Measurements from ENCODE around the gene PLEKHF1. TPM values are rescaled to one million over a fixed set of nuclear protein-coding genes. Genes with fewer than 3 reads are reported as not detected.
A peak's percentile ranks its signal among the peaks of the same experiment; 100 is the strongest.

PLEKHF1 gene
- polyA plus RNA-seq, 1 donor, result 2.5 TPM

- H3K36me3 ChIP-seq (ENCODE audit: control insufficient read depth, insufficient read depth, low read length), result no peaks in the 10 kb centered on the region
- no peak overlapping the region for H3K4me3 ChIP-seq (ENCODE audit: low read length)
- H3K4me1 ChIP-seq (ENCODE audit: control insufficient read depth, insufficient read depth, low read length), result no peaks in the 10 kb centered on the region
- no peak overlapping the region for H3K27ac ChIP-seq (ENCODE audit: low read length)
- no CpG with 5 or more reads among the region's 7 CpGs for WGBS (ENCODE audit: insufficient coverage, low lambda C conversion rate)
- H3K27me3 ChIP-seq (ENCODE audit: control insufficient read depth, insufficient read depth, low read length), result peaks cover 4% of the 10 kb centered on the region
- no peak for DNase-seq
- no peaks in the 10 kb centered on the region for H3K9me3 ChIP-seq (ENCODE audit: control insufficient read depth, low read depth, low read length)
Measured at GRCh38 chr19:29650772-29651387, 14.4 kb upstream of the PLEKHF1 start.

- no peak overlapping the region for H3K27ac ChIP-seq (ENCODE audit: low read length)
- WGBS (ENCODE audit: insufficient coverage, low lambda C conversion rate), result 100% methylated on average over 1 of the region's 7 CpGs
Measured at GRCh38 chr19:29651622-29652394, 13.5 kb upstream of the PLEKHF1 start.

DNA sequence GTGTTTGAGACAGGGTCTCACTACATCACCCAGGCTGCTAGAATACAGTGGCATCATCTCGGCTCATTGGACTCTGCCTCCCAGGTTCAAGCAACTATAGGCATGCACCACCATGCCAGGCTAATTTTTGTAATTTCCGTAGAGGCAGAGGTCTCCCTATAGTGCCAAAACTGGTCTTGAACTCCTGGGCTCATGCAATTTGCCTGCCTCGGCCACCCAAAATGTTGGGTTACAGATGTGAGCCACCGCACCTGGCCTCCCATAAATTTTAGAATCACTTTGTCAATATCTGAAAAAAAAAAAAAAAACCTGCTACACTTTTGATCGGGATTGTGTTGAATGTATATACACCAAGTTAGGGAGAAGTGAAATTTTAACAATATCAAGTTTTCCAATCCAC, 11.9 kb upstream of the PLEKHF1 start:
- H3K27ac ChIP-seq (ENCODE audit: low read length), result no peak overlapping the region
- no CpG with 5 or more reads among the region's 5 CpGs for WGBS (ENCODE audit: insufficient coverage, low lambda C conversion rate)
- H3K9me3 ChIP-seq (ENCODE audit: control insufficient read depth, low read depth, low read length), result no peaks in the 10 kb centered on the region
- H3K36me3 ChIP-seq (ENCODE audit: control insufficient read depth, insufficient read depth, low read length), result no peaks in the 10 kb centered on the region
- peaks cover 4% of the 10 kb centered on the region for H3K27me3 ChIP-seq (ENCODE audit: control insufficient read depth, insufficient read depth, low read length)
- H3K4me1 ChIP-seq (ENCODE audit: control insufficient read depth, insufficient read depth, low read length), result no peaks in the 10 kb centered on the region
- no peak overlapping the region for H3K4me3 ChIP-seq (ENCODE audit: low read length)
- no peak for DNase-seq

More at GRCh38 chr19:29651622-29652394, 13.5 kb upstream of the PLEKHF1 start:
- H3K27me3 ChIP-seq (ENCODE audit: control insufficient read depth, insufficient read depth, low read length), result peaks cover 4% of the 10 kb centered on the region
- no peak overlapping the region for H3K4me3 ChIP-seq (ENCODE audit: low read length)
- H3K4me1 ChIP-seq (ENCODE audit: control insufficient read depth, insufficient read depth, low read length), result no peaks in the 10 kb centered on the region
- DNase-seq, result no peak
- H3K36me3 ChIP-seq (ENCODE audit: control insufficient read depth, insufficient read depth, low read length), result no peaks in the 10 kb centered on the region
- H3K9me3 ChIP-seq (ENCODE audit: control insufficient read depth, low read depth, low read length), result no peaks in the 10 kb centered on the region

DNA sequence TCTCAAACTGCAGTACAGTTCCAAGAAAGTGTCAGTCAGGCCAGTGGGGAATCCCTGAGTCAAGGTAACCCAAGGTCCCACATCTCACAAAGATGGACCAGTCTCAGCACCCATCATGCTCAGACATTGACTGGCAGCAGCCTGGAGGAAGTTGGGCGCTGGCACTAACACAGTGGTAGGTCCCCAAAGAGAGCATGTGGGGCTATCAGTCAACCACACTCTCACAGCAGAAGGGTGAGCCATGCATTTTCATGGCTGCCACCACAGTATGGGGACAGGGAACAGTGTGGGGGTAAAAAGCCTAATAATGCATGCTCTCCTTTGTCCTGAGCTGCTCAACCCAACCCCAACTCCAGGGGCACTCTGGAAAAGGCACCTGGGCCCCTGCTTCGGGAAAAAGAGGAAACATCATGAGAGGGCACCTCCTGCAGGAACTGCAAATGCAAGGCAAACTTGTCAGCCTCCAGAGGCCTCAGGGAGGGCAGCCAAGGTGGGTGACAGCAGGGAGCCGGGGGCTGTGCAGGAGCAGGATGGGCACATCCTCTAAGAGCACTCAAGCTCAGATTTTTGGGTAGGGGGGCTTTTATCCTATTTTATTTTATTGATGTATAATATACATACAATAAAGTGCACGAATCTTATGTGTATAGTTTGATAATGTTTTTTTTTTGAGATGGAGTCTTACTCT, 9.5 kb upstream of the PLEKHF1 start:
- no peaks in the 10 kb centered on the region for H3K4me1 ChIP-seq (ENCODE audit: control insufficient read depth, insufficient read depth, low read length)
- H3K27me3 ChIP-seq (ENCODE audit: control insufficient read depth, insufficient read depth, low read length), result peaks cover 7% of the 10 kb centered on the region
- WGBS (ENCODE audit: insufficient coverage, low lambda C conversion rate), result no CpG with 5 or more reads among the region's 4 CpGs
- no peak overlapping the region for H3K27ac ChIP-seq (ENCODE audit: low read length)
- H3K9me3 ChIP-seq (ENCODE audit: control insufficient read depth, low read depth, low read length), result no peaks in the 10 kb centered on the region
- no peak overlapping the region for H3K4me3 ChIP-seq (ENCODE audit: low read length)
- no peaks in the 10 kb centered on the region for H3K36me3 ChIP-seq (ENCODE audit: control insufficient read depth, insufficient read depth, low read length)
- DNase-seq, result no peak

DNA sequence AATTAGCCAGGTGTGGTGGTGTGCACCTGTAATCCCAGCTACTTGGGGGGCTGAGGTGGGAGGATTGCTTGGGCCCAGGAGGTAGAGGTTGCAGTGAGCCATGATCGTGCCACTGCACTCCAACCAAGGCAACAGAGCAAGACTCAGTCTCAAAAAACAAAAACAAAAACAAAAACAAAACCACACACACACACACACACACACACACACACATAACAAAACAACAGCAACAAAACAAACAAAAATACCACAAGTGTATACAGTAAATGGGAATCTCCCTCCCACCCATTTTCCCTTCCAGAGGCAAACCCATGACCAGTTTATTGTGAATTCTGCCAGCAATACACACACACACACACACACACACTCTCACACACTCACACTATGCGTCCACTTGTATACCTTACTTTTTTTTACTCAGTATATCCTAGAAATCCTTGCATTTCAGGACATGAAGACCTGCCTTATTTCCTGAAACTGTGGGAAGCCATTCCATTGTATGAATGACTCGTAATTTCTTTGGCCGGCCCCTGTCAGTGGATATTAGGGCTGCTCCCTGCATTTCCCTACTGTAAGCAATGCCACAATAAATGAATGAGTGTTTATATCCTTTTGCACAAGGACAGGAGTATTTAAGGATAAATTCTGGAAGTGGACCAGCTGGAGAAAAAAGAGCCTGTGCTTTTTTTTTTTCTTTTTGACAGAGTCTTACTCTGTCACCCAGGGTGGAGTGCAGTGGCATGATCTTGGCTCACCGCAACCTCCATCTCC, 6.9 kb upstream of the PLEKHF1 start:
- H3K27me3 ChIP-seq (ENCODE audit: control insufficient read depth, insufficient read depth, low read length), result peaks cover 17% of the 10 kb centered on the region
- H3K9me3 ChIP-seq (ENCODE audit: control insufficient read depth, low read depth, low read length), result no peaks in the 10 kb centered on the region
- H3K4me1 ChIP-seq (ENCODE audit: control insufficient read depth, insufficient read depth, low read length), result no peaks in the 10 kb centered on the region
- no peak overlapping the region for H3K27ac ChIP-seq (ENCODE audit: low read length)
- no peak overlapping the region for H3K4me3 ChIP-seq (ENCODE audit: low read length)
- no peaks in the 10 kb centered on the region for H3K36me3 ChIP-seq (ENCODE audit: control insufficient read depth, insufficient read depth, low read length)
- no CpG with 5 or more reads among the region's 5 CpGs for WGBS (ENCODE audit: insufficient coverage, low lambda C conversion rate)
- DNase-seq, result no peak

- H3K4me1 ChIP-seq (ENCODE audit: control insufficient read depth, insufficient read depth, low read length), result peaks cover 3% of the 10 kb centered on the region
- H3K27me3 ChIP-seq (ENCODE audit: control insufficient read depth, insufficient read depth, low read length), result peaks cover 17% of the 10 kb centered on the region
- H3K4me3 ChIP-seq (ENCODE audit: low read length), result no peak overlapping the region
- no peaks in the 10 kb centered on the region for H3K9me3 ChIP-seq (ENCODE audit: control insufficient read depth, low read depth, low read length)
- no CpG with 5 or more reads among the region's 10 CpGs for WGBS (ENCODE audit: insufficient coverage, low lambda C conversion rate)
- DNase-seq, result no peak
- H3K36me3 ChIP-seq (ENCODE audit: control insufficient read depth, insufficient read depth, low read length), result no peaks in the 10 kb centered on the region
- H3K27ac ChIP-seq (ENCODE audit: low read length), result no peak overlapping the region
Measured at GRCh38 chr19:29660835-29661234, 4.4 kb upstream of the PLEKHF1 start.

DNA sequence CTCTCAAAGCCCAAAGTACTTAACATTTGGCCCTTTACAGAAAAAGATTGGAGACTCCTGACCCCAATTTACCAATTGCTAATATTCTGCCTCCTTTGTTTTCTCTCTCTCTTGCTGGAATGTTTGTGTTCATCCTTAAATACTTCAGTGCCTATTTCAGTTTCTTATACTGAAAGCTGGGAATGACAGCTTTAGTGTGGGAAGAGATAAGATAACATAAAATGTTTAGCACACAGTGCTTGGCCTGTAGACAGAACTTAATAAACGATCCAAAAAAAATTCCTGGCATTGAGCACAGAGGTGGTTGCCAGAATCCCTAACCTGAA, 3.0 kb upstream of the PLEKHF1 start:
- Histone ChIP-seq H3K27me3 (ENCODE audit: control insufficient read depth, insufficient read depth, low read length) (peaks cover 17% of the 10 kb centered on the region), H3K36me3 (ENCODE audit: control insufficient read depth, insufficient read depth, low read length) (no peaks in the 10 kb centered on the region), H3K4me3 (ENCODE audit: low read length) (no peak overlapping the region), H3K9me3 (ENCODE audit: control insufficient read depth, low read depth, low read length) (no peaks in the 10 kb centered on the region), H3K27ac (ENCODE audit: low read length) (no peak overlapping the region), H3K4me1 (ENCODE audit: control insufficient read depth, insufficient read depth, low read length) (peaks cover 13% of the 10 kb centered on the region)
- DNase-seq, result peak in 1 of 2 donors; percentile 20
- WGBS (ENCODE audit: insufficient coverage, low lambda C conversion rate), result no CpG with 5 or more reads among the region's 1 CpG

DNA sequence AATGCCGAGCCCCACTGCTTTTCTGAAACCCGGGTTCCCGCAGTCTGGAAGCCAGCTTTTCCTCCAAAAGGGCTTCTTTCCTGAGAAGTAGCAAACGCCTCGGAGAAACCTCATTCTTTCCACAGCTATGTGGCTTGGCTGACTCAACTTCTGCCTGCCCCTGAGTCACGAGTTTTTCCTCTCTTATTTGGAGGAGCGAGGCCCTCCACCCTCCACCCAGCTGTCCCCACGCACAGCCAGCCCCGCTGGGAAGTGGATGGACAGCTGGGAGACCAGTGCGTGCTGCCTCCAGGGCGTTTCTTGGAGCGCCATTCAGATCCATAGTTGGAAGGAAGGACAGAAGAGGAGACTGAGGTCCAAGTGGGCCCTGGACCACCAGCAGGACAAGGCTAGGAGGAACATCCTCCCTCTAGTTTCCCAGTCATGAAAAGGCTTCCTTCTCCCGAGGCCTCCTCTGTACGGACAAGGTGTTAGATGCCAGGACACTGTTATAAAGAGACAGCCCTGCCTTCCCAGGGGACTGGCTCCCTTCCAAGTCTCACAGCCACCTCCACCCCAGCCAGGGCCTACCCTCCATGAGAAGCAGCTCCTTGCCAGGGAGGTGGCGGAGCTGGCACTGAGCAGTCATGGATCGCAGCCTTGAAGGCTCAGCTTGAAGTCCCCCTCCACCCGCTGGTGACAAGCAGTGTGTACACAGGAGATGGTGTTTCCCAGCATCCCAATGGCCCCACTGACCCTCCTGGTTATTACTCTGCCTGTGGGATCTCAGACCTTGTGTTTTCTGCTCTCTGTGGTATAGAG, 2.5 kb upstream of the PLEKHF1 start:
- no peaks in the 10 kb centered on the region for H3K9me3 ChIP-seq (ENCODE audit: control insufficient read depth, low read depth, low read length)
- no peak overlapping the region for H3K4me3 ChIP-seq (ENCODE audit: low read length)
- no CpG with 5 or more reads among the region's 17 CpGs for WGBS (ENCODE audit: insufficient coverage, low lambda C conversion rate)
- peak in 1 of 2 donors; percentile 30 for DNase-seq
- H3K4me1 ChIP-seq (ENCODE audit: control insufficient read depth, insufficient read depth, low read length), result peaks cover 14% of the 10 kb centered on the region
- H3K27ac ChIP-seq (ENCODE audit: low read length), result no peak overlapping the region
- peaks cover 17% of the 10 kb centered on the region for H3K27me3 ChIP-seq (ENCODE audit: control insufficient read depth, insufficient read depth, low read length)
- H3K36me3 ChIP-seq (ENCODE audit: control insufficient read depth, insufficient read depth, low read length), result no peaks in the 10 kb centered on the region

DNA sequence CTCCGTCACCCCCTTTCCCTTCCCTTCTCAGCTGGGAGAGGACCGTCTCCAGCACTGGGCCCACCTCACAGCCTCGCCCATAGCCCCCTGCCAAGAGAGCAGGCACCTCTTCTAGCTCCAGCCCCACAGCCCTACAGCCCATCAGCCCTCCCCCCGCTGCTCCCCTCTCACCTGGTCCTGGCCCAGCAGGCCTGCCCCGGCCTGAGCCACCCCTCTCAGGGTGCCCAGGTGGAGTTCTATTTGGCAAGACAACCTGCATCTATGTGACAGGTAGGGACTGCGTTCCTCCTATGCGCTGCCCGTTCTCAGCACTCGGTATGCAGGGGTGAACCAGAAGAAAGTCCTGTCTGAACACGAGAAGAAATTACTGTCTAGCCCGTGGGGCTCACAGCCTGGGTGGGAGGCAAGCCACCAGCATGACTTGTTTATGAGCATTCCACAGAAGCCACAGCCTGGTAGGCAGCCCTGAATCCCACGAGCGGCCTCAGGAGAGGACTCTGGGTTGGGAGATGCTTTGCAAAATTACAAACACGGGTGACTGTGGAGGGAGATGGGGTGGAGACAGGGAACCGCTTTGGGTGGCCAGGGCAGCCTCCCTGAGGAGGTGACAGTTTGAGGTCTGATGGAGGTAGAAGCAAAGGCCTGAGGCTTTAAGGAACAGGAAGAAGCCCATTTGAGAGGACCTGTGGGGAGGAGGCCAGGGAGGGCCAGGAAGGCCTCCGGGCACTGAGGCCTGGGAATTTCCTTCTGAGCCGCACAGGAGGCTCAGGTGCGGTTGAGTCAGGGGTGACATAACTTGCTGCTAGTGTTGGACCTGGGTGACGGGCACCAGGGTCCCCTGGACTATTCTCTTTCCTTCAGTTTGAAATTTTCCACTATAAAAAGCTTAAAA, 1.2 kb upstream of the PLEKHF1 start:
- DNase-seq, result no peak
- H3K4me3 ChIP-seq (ENCODE audit: low read length), result no peak overlapping the region

More for the DNA sequence above, 1.2 kb upstream of the PLEKHF1 start:
- H3K27me3 ChIP-seq (ENCODE audit: control insufficient read depth, insufficient read depth, low read length), result peaks cover 17% of the 10 kb centered on the region
- peaks cover 14% of the 10 kb centered on the region for H3K4me1 ChIP-seq (ENCODE audit: control insufficient read depth, insufficient read depth, low read length)
- WGBS (ENCODE audit: insufficient coverage, low lambda C conversion rate), result 73% methylated on average over 2 of the region's 19 CpGs
- no peak overlapping the region for H3K27ac ChIP-seq (ENCODE audit: low read length)
- no peaks in the 10 kb centered on the region for H3K36me3 ChIP-seq (ENCODE audit: control insufficient read depth, insufficient read depth, low read length)
- no peaks in the 10 kb centered on the region for H3K9me3 ChIP-seq (ENCODE audit: control insufficient read depth, low read depth, low read length)

Measured in large intestine (tissue), 3 donors.